Medulla oblongata (tissue), 1 donor: Measurements from ENCODE around the gene RER1.

Experiments used
- DNase-seq: peaks from one replicate; pipeline ENCODE4 v3.0.0-alpha.2; 2015; ENCODE audit errors: extremely low spot score

Gene RER1

GRCh38 chr1:2375923-2376260, 15.7 kb upstream of the RER1 start:
- DNase-seq, result no peak

GRCh38 chr1:2376261-2376741, 15.3 kb upstream of the RER1 start:
- DNase-seq, result no peak

- DNase-seq, result no peak
Observed at GRCh38 chr1:2376931-2377672, 14.5 kb upstream of the RER1 start.

- DNase-seq, result no peak
Observed at GRCh38 chr1:2377751-2378440, 13.7 kb upstream of the RER1 start.

- no peak for DNase-seq
Observed at GRCh38 chr1:2378441-2378851, 13.2 kb upstream of the RER1 start.

- no peak for DNase-seq
Observed at GRCh38 chr1:2378956-2379732, 12.5 kb upstream of the RER1 start.

GRCh38 chr1:2379733-2380404, 11.8 kb upstream of the RER1 start:
- DNase-seq, result no peak

GRCh38 chr1:2380816-2381591, 10.6 kb upstream of the RER1 start:
- no peak for DNase-seq

- peak; percentile 80 for DNase-seq
Observed at GRCh38 chr1:2381741-2382620, 9.7 kb upstream of the RER1 start.

- no peak for DNase-seq
Observed at GRCh38 chr1:2382621-2383361, 8.8 kb upstream of the RER1 start.

- no peak for DNase-seq
Observed at GRCh38 chr1:2383576-2383975, 8.1 kb upstream of the RER1 start.

- DNase-seq, result no peak
Observed at GRCh38 chr1:2384130-2384860, 7.3 kb upstream of the RER1 start.

GRCh38 chr1:2384941-2385481, 6.6 kb upstream of the RER1 start:
- no peak for DNase-seq

GRCh38 chr1:2385606-2386280, 5.9 kb upstream of the RER1 start:
- DNase-seq, result no peak

GRCh38 chr1:2386636-2387611, 4.7 kb upstream of the RER1 start:
- DNase-seq, result no peak

- no peak for DNase-seq
Observed at GRCh38 chr1:2388004-2388913, 3.4 kb upstream of the RER1 start.
